Osteoblast (primary cell): ENCODE data around the gene FOXO3. TPM values are rescaled to one million over a fixed set of nuclear protein-coding genes. Genes with fewer than 3 reads are reported as not detected.

Source experiments
- DNase-seq: peaks from one replicate; pipeline ENCODE4 v3.0.0; 2011; ENCODE audit warnings: low spot score, mixed read lengths; ENCODE audit not compliant: insufficient read length; ENCODE audit errors: missing footprints
- H2AFZ ChIP-seq: 2 replicates; pipeline ENCODE4 v1.6.0; 2011; ENCODE audit warnings: mild to moderate bottlenecking, low read length
- H3K27ac ChIP-seq: 2 replicates; pipeline ENCODE4 v1.5.1; 2011; ENCODE audit warnings: mild to moderate bottlenecking, low read depth, low read length, moderate library complexity
- H3K27me3 ChIP-seq: 2 replicates; pipeline ENCODE4 v1.6.0; 2012; ENCODE audit warnings: mild to moderate bottlenecking, control low read depth, inconsistent platforms, low read length, moderate library complexity; ENCODE audit not compliant: insufficient read depth
- H3K36me3 ChIP-seq: 2 replicates; pipeline ENCODE4 v1.5.1; 2011; ENCODE audit warnings: mild to moderate bottlenecking, low read length, control low read depth, moderate library complexity; ENCODE audit not compliant: insufficient read depth
- H3K4me1 ChIP-seq: 2 replicates; pipeline ENCODE4 v1.5.1; 2011; ENCODE audit warnings: mild to moderate bottlenecking, low read length, control low read depth, moderate library complexity; ENCODE audit not compliant: insufficient read depth
- H3K4me2 ChIP-seq: 2 replicates; pipeline ENCODE4 v1.6.0; 2011; ENCODE audit warnings: mild to moderate bottlenecking, low read length; ENCODE audit not compliant: insufficient read depth
- H3K4me3 ChIP-seq: fragments of 200-600 bp; sonication (generic); 3 replicates; pipeline ENCODE4 v1.5.1; 2012; ENCODE audit warnings: mild to moderate bottlenecking, low read length, inconsistent platforms; ENCODE audit not compliant: insufficient read depth
- H3K79me2 ChIP-seq: 2 replicates; pipeline ENCODE4 v1.6.0; 2012; ENCODE audit warnings: mild to moderate bottlenecking, low read length, control low read depth, inconsistent platforms; ENCODE audit not compliant: insufficient read depth
- H3K9me3 ChIP-seq: 2 replicates; pipeline ENCODE4 v1.5.1; 2011; ENCODE audit warnings: low read depth, low read length, control low read depth
- H4K20me1 ChIP-seq: 2 replicates; pipeline ENCODE4 v1.6.0; 2012; ENCODE audit warnings: mild to moderate bottlenecking, low read length, control low read depth; ENCODE audit not compliant: insufficient read depth
- CTCF ChIP-seq: IDR thresholded peaks from 2 replicates; pipeline ENCODE4 v1.5.1; 2011; ENCODE audit warnings: mild to moderate bottlenecking, low read depth, low read length, moderate library complexity; ENCODE audit errors: extremely low read depth
- total RNA-seq: library from RNA; depleted of rRNA; stranded (reverse); fragments of >200 nt; gene quantifications from 2 replicates; pipeline ENCODE4 v1.2.3, GENCODE V29; 2012

The FOXO3 gene
- total RNA-seq, 1 donor: 53.2 TPM

GRCh38 chr6:108723594-108723993 is 162.9 kb downstream of the FOXO3 start:
- Histone ChIP-seq H3K27ac (no peak overlapping the region), H3K9me3 (no peaks in the 10 kb centered on the region), H3K4me1 (no peaks in the 10 kb centered on the region), H3K4me2 (no peak overlapping the region), H3K36me3 (no peaks in the 10 kb centered on the region), H2AFZ (no peak overlapping the region), H3K79me2 (no peaks in the 10 kb centered on the region), H3K27me3 (no peaks in the 10 kb centered on the region), H3K4me3 (no peak overlapping the region), H4K20me1 (no peaks in the 10 kb centered on the region)
- DNase-seq: no peak
- no peak for TF ChIP-seq CTCF

GRCh38 chr6:108726726-108727339 is 166.1 kb downstream of the FOXO3 start:
- H3K79me2 ChIP-seq: no peaks in the 10 kb centered on the region
- no peaks in the 10 kb centered on the region for H3K36me3 ChIP-seq
- no peaks in the 10 kb centered on the region for H3K9me3 ChIP-seq
- H3K4me3 ChIP-seq: no peak overlapping the region
- H4K20me1 ChIP-seq: no peaks in the 10 kb centered on the region
- peaks cover 6% of the 10 kb centered on the region for H3K4me1 ChIP-seq
- TF ChIP-seq CTCF: no peak
- no peak overlapping the region for H3K4me2 ChIP-seq
- H2AFZ ChIP-seq: no peak overlapping the region
- H3K27ac ChIP-seq: no peak overlapping the region
- DNase-seq: no peak
- H3K27me3 ChIP-seq: no peaks in the 10 kb centered on the region

- H3K4me1 ChIP-seq: peaks cover 10% of the 10 kb centered on the region
- H3K4me2 ChIP-seq: no peak overlapping the region
- TF ChIP-seq CTCF: no peak
- no peak for DNase-seq
- H3K9me3 ChIP-seq: no peaks in the 10 kb centered on the region
- H3K79me2 ChIP-seq: no peaks in the 10 kb centered on the region
- no peaks in the 10 kb centered on the region for H3K36me3 ChIP-seq
- H4K20me1 ChIP-seq: no peaks in the 10 kb centered on the region
- H3K27ac ChIP-seq: no peak overlapping the region
- H2AFZ ChIP-seq: no peak overlapping the region
- no peaks in the 10 kb centered on the region for H3K27me3 ChIP-seq
- H3K4me3 ChIP-seq: no peak overlapping the region
Measured at GRCh38 chr6:108727966-108728730, 167.4 kb downstream of the FOXO3 start.

- H3K4me1 ChIP-seq: peaks cover 10% of the 10 kb centered on the region
- H3K36me3 ChIP-seq: no peaks in the 10 kb centered on the region
- no peak overlapping the region for H3K4me2 ChIP-seq
- no peak for TF ChIP-seq CTCF
- H3K27ac ChIP-seq: no peak overlapping the region
- H3K4me3 ChIP-seq: no peak overlapping the region
- DNase-seq: no peak
- H4K20me1 ChIP-seq: no peaks in the 10 kb centered on the region
- H3K9me3 ChIP-seq: no peaks in the 10 kb centered on the region
- no peaks in the 10 kb centered on the region for H3K27me3 ChIP-seq
- no peak overlapping the region for H2AFZ ChIP-seq
- no peaks in the 10 kb centered on the region for H3K79me2 ChIP-seq
Measured at GRCh38 chr6:108728826-108729225, 168.1 kb downstream of the FOXO3 start.
